ENCODE data around the gene KIF22. TPM values are rescaled to one million over a fixed set of nuclear protein-coding genes. Genes with fewer than 3 reads are reported as not detected.

The KIF22 gene
- total and polyA plus RNA-seq, 9 of the 15 experiments (the other 6 are each of a cell fraction or from before 2014, with no cell fraction given) = 8.7 to 232 (median 131) TPM

DNA sequence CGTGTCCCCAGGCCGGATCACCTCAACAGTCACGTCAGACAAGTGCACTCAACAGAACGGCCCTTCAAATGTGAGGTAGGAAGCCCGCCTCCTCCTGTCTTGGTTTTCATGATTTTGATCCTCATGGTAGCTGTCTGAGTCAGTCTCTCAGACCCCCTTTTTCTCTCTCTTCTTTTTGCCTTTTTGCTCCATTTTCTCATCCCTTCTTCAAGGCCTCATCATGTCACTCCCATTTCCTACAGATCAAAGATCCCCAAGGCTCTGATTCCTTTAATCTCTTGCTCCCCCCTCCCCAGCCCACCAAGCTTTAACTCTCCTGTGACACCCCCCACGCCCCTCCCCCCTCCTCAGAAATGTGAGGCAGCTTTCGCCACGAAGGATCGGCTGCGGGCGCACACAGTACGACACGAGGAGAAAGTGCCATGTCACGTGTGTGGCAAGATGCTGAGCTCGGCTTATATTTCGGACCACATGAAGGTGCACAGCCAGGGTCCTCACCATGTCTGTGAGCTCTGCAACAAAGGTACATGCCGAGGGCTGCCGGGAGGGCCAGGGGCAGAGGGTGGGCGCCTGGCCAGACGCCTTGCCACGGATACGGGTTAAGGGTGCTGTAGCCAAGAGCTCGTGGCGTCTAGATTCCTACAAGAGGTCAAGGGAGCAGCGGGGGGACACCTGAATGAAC, 17.8 kb downstream of the KIF22 start (continued):
- TF ChIP-seq, protein P1, sequence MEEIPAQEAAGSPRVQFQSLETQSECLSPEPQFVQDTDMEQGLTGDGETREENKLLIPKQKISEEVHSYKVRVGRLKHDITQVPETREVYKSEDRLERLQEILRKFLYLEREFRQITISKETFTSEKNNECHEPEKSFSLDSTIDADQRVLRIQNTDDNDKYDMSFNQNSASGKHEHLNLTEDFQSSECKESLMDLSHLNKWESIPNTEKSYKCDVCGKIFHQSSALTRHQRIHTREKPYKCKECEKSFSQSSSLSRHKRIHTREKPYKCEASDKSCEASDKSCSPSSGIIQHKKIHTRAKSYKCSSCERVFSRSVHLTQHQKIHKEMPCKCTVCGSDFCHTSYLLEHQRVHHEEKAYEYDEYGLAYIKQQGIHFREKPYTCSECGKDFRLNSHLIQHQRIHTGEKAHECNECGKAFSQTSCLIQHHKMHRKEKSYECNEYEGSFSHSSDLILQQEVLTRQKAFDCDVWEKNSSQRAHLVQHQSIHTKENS (CRISPR knock-in tag; IDR thresholded peaks at IDR 0.05) = no peak
- TF ChIP-seq, protein P2, sequence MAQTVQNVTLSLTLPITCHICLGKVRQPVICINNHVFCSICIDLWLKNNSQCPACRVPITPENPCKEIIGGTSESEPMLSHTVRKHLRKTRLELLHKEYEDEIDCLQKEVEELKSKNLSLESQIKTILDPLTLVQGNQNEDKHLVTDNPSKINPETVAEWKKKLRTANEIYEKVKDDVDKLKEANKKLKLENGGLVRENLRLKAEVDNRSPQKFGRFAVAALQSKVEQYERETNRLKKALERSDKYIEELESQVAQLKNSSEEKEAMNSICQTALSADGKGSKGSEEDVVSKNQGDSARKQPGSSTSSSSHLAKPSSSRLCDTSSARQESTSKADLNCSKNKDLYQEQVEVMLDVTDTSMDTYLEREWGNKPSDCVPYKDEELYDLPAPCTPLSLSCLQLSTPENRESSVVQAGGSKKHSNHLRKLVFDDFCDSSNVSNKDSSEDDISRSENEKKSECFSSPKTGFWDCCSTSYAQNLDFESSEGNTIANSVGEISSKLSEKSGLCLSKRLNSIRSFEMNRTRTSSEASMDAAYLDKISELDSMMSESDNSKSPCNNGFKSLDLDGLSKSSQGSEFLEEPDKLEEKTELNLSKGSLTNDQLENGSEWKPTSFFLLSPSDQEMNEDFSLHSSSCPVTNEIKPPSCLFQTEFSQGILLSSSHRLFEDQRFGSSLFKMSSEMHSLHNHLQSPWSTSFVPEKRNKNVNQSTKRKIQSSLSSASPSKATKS (CRISPR knock-in tag; IDR thresholded peaks at IDR 0.05) = no peak
- TF ChIP-seq, protein P3, sequence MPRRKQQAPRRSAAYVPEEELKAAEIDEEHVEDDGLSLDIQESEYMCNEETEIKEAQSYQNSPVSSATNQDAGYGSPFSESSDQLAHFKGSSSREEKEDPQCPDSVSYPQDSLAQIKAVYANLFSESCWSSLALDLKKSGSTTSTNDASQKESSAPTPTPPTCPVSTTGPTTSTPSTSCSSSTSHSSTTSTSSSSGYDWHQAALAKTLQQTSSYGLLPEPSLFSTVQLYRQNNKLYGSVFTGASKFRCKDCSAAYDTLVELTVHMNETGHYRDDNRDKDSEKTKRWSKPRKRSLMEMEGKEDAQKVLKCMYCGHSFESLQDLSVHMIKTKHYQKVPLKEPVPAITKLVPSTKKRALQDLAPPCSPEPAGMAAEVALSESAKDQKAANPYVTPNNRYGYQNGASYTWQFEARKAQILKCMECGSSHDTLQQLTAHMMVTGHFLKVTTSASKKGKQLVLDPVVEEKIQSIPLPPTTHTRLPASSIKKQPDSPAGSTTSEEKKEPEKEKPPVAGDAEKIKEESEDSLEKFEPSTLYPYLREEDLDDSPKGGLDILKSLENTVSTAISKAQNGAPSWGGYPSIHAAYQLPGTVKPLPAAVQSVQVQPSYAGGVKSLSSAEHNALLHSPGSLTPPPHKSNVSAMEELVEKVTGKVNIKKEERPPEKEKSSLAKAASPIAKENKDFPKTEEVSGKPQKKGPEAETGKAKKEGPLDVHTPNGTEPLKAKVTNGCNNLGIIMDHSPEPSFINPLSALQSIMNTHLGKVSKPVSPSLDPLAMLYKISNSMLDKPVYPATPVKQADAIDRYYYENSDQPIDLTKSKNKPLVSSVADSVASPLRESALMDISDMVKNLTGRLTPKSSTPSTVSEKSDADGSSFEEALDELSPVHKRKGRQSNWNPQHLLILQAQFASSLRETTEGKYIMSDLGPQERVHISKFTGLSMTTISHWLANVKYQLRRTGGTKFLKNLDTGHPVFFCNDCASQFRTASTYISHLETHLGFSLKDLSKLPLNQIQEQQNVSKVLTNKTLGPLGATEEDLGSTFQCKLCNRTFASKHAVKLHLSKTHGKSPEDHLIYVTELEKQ (CRISPR knock-in tag; IDR thresholded peaks at IDR 0.05) = no peak
- TF ChIP-seq C11orf30 (IDR thresholded peaks at IDR 0.05; ENCODE audit: low read depth) (peak; percentile 68), KAT8 (IDR thresholded peaks at IDR 0.05; ENCODE audit: low read depth) (no peak), ZSCAN29 (IDR thresholded peaks at IDR 0.05) (no peak), CCAR2 (IDR thresholded peaks at IDR 0.05; ENCODE audit: low read depth, low read length) (no peak), ZFP30 (CRISPR knock-in tag; IDR thresholded peaks at IDR 0.05; ENCODE audit: borderline replicate concordance) (no peak), TARDBP (IDR thresholded peaks at IDR 0.05) (no peak), RAD21 (CRISPR knock-in tag; conservative IDR thresholded peaks at IDR 0.05 in 1 of 2, IDR thresholded peaks at IDR 0.05 in 1 of 2) (no peak)
- TF ChIP-seq, protein P4, sequence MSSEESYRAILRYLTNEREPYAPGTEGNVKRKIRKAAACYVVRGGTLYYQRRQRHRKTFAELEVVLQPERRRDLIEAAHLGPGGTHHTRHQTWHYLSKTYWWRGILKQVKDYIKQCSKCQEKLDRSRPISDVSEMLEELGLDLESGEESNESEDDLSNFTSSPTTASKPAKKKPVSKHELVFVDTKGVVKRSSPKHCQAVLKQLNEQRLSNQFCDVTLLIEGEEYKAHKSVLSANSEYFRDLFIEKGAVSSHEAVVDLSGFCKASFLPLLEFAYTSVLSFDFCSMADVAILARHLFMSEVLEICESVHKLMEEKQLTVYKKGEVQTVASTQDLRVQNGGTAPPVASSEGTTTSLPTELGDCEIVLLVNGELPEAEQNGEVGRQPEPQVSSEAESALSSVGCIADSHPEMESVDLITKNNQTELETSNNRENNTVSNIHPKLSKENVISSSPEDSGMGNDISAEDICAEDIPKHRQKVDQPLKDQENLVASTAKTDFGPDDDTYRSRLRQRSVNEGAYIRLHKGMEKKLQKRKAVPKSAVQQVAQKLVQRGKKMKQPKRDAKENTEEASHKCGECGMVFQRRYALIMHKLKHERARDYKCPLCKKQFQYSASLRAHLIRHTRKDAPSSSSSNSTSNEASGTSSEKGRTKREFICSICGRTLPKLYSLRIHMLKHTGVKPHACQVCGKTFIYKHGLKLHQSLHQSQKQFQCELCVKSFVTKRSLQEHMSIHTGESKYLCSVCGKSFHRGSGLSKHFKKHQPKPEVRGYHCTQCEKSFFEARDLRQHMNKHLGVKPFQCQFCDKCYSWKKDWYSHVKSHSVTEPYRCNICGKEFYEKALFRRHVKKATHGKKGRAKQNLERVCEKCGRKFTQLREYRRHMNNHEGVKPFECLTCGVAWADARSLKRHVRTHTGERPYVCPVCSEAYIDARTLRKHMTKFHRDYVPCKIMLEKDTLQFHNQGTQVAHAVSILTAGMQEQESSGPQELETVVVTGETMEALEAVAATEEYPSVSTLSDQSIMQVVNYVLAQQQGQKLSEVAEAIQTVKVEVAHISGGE (CRISPR knock-in tag; IDR thresholded peaks at IDR 0.05) = peak in 1 of 3 experiments; percentile 59; a peak in 1 of 6 replicates
- TF ChIP-seq, protein P5, sequence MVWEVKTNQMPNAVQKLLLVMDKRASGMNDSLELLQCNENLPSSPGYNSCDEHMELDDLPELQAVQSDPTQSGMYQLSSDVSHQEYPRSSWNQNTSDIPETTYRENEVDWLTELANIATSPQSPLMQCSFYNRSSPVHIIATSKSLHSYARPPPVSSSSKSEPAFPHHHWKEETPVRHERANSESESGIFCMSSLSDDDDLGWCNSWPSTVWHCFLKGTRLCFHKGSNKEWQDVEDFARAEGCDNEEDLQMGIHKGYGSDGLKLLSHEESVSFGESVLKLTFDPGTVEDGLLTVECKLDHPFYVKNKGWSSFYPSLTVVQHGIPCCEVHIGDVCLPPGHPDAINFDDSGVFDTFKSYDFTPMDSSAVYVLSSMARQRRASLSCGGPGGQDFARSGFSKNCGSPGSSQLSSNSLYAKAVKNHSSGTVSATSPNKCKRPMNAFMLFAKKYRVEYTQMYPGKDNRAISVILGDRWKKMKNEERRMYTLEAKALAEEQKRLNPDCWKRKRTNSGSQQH (CRISPR knock-in tag; IDR thresholded peaks at IDR 0.05) = no peak

Measured in K562 (cell line).